ENCODE data around the gene JUND. TPM values are rescaled to one million over a fixed set of nuclear protein-coding genes. Genes with fewer than 3 reads are reported as not detected.

Gene JUND
- polyA plus RNA-seq, 3 donors, result 22.5 to 1,792 (median 86.9) TPM

DNA sequence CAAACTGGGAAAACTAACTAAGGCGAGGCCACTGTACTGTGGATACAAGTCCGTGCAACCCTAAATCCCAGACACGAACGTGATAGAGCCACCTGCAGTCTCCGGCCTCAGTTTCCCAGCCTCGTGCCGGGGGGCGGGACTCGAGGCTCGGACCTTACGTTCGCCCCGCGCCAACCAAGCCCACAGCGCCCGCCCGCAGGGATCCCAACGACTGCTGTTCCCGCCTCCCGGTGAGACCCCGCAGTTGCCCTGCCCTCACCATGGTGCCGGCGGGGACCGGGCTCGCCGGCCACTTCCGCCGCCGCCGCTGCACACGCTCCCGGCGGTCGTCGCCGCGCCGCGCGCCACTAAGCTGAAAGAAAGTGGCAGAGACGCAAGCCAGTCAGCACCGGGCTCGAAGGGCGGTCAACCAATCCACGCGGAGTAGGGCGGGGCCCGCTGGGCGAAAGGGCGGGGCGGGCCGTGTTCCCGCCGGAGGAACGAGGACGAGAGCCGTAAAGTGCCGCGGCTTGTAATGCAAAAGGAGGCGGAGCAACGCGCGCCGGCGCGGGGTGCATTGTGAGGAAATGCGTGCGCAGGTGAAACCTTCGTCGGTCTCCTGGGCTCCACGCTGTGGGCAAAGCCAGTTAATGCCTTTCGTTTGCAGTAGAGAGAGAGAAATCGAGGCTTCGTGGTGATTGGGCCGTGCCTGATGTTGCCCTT lies 41.5 kb upstream of the JUND start, which contains the start of gene LSM4:
Gene LSM4 (minus strand): TSS at position 318 of the 702 bp plus-strand sequence. CDS start 56 bp downstream, at position 262.
- peak within 1 kb of the TSS; percentile 72 for H3K9ac ChIP-seq (ENCODE audit: insufficient read depth, low read length, poor library complexity, severe bottlenecking)
- no peak for TF ChIP-seq CTCF (IDR thresholded peaks at IDR 0.05)
- whole genome bisulfite sequencing (ENCODE audit: insufficient coverage), result under 1% methylated on average over 75 of the region's 75 CpGs
- H3K4me1 ChIP-seq (ENCODE audit: control insufficient read depth in 1 of 2, insufficient read depth in 2 of 2, low read length in 2 of 2), result peaks cover 56 to 62% of the 10 kb centered on the region in 2 donors
- no peaks in the 10 kb centered on the region for H3K9me3 Mint-ChIP-seq
- peak within 1 kb of the TSS; percentile 64 to 89 for H3K27ac ChIP-seq (ENCODE audit: low read depth in 1 of 2, low read length in 2 of 2)
- H3K27me3 ChIP-seq (ENCODE audit: control insufficient read depth in 2 of 2, insufficient read depth in 2 of 2, low read length in 2 of 2), result no peaks in the 10 kb centered on the region
- H3K4me3 ChIP-seq (replicated peaks in 1 of 3; ENCODE audit: low read depth in 2 of 3, low read length in 3 of 3), result peak within 1 kb of the TSS; percentile 60 to 93 (median 73)
- H3K9me3 ChIP-seq (replicated peaks in 1 of 2; ENCODE audit: control insufficient read depth in 1 of 2, insufficient read depth in 1 of 2, low read length in 2 of 2), result no peaks in the 10 kb centered on the region
- peak; percentile 96 to 98 (median 97) for DNase-seq
- H3K79me2 ChIP-seq (ENCODE audit: insufficient read depth, low read length), result peaks cover 50% of the 10 kb centered on the region
- H3K36me3 Mint-ChIP-seq, result peaks cover 0 to 4% of the 10 kb centered on the region in 2 donors
- peak within 1 kb of the TSS; percentile 81 for H3K4me2 ChIP-seq (replicated peaks; ENCODE audit: extremely low read depth, low read length, poor library complexity, severe bottlenecking)
- H2AFZ ChIP-seq (ENCODE audit: insufficient read depth, low read depth, low read length, poor library complexity, severe bottlenecking), result peak within 1 kb of the TSS; percentile 69
- no peaks in the 10 kb centered on the region for H4K20me1 ChIP-seq (ENCODE audit: insufficient read depth, low read length)
- intact Hi-C loops (cut with micrococcal nuclease), result loop anchor here (1.0 to 5.0 kb wide), 3 partner anchors 44 to 131 kb away; partner anchors contain the start of gene MPV17L2 (in 1 of the 2)
- no peaks in the 10 kb centered on the region for H3K36me3 ChIP-seq (replicated peaks in 1 of 2; ENCODE audit: control insufficient read depth in 1 of 2, insufficient read depth in 2 of 2, low read length in 2 of 2)
- peaks cover 56% of the 10 kb centered on the region for H3K4me1 Mint-ChIP-seq
- H3K27ac Mint-ChIP-seq, result peak within 1 kb of the TSS; percentile 90 to 96 (median 94)
- peak within 1 kb of the TSS; percentile 78 to 91 for H3K4me3 Mint-ChIP-seq
- H3K27me3 Mint-ChIP-seq (ENCODE audit: low read depth in 3 of 3), result no peaks in the 10 kb centered on the region

DNA sequence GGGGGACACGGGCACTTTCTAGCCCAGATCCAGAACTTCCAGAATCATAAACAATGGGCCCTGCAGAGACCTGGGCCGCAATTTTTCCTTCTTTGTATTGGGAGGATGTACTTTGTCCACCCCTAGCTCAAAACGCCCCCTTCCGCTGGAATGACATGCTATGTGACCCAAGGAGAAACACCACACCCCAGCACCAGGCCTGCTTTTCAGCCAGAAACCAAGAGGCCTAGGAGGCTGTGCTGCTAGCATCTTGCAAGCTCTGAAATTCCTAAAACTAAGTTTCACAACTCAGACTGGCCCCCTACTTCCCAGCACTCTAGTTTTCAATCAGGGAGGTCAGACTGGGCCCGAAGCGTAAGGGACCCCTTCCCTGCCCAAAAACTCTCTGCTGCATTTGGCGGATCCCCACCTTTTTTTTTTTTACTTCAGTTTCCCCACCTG lies 40.9 kb upstream of the JUND start:
- Histone ChIP-seq H3K9ac (ENCODE audit: insufficient read depth, low read length, poor library complexity, severe bottlenecking) (peak overlapping the region; percentile 72), H3K4me2 (replicated peaks; ENCODE audit: extremely low read depth, low read length, poor library complexity, severe bottlenecking) (peak overlapping the region; percentile 81), H2AFZ (ENCODE audit: insufficient read depth, low read depth, low read length, poor library complexity, severe bottlenecking) (peak overlapping the region; percentile 69), H3K27ac (ENCODE audit: low read depth in 1 of 2, low read length in 2 of 2) (peak overlapping the region; percentile 59 to 89), H3K36me3 (replicated peaks in 1 of 2; ENCODE audit: control insufficient read depth in 1 of 2, insufficient read depth in 2 of 2, low read length in 2 of 2) (no peaks in the 10 kb centered on the region), H3K4me1 (ENCODE audit: control insufficient read depth in 1 of 2, insufficient read depth in 2 of 2, low read length in 2 of 2) (peaks cover 61 to 67% of the 10 kb centered on the region in 2 donors), H3K9me3 (replicated peaks in 1 of 2; ENCODE audit: control insufficient read depth in 1 of 2, insufficient read depth in 1 of 2, low read length in 2 of 2) (no peaks in the 10 kb centered on the region), H4K20me1 (ENCODE audit: insufficient read depth, low read length) (no peaks in the 10 kb centered on the region), H3K79me2 (ENCODE audit: insufficient read depth, low read length) (peaks cover 56% of the 10 kb centered on the region), H3K27me3 (ENCODE audit: control insufficient read depth in 2 of 2, insufficient read depth in 2 of 2, low read length in 2 of 2) (no peaks in the 10 kb centered on the region), H3K4me3 (replicated peaks in 1 of 3; ENCODE audit: low read depth in 2 of 3, low read length in 3 of 3) (peak overlapping the region; percentile 60 to 93 (median 73))
- Mint-ChIP-seq H3K9me3 (no peaks in the 10 kb centered on the region), H3K4me3 (peak overlapping the region; percentile 78 to 85), H3K27me3 (ENCODE audit: low read depth in 3 of 3) (no peaks in the 10 kb centered on the region), H3K4me1 (peaks cover 62% of the 10 kb centered on the region), H3K36me3 (peaks cover 0 to 4% of the 10 kb centered on the region in 2 donors), H3K27ac (peak overlapping the region; percentile 90 to 93 (median 92))
- DNase-seq, result peak in 2 of 3 donors; percentile 19 to 41
- no peak for TF ChIP-seq CTCF (IDR thresholded peaks at IDR 0.05)
- 4% methylated on average over 5 of the region's 7 CpGs for WGBS (ENCODE audit: insufficient coverage)
- intact Hi-C loops (cut with micrococcal nuclease), result loop anchor here (2.0 to 5.0 kb wide), 2 partner anchors 44 to 130 kb away; partner anchors contain the start of gene MPV17L2 (in 1 of the 2)
